Activated gamma-delta T cell (primary cell): ENCODE results near the gene AKR1C1.
"Not testable (repeated sequence)": the region's sequence is repeated elsewhere in the genome, so short reads cannot be mapped to it uniquely, and the experiment has no call there.

Source experiments
- DNase-seq: peaks from one replicate; lab custom pipeline; 2025; lab: John Stamatoyannopoulos, UW

AKR1C1 gene

DNA sequence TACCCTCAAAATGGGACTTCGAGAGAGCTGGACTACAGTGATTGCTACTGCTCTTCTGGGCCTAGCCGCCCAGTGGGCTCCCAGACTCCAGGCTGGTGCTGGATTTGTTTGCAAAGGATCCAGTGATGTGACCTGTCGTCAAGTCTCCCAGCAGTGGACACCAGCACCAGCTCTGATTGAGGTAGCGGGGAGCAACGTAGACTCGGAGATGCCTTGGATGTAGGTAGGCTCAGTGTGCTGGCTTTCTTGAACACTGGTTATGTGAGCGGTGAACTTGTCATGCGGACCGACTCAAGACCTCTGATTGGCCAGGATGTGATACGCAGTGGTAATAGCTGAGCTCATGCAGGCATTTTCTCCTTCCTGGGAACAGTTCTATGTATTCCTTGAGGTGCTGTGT is 21.0 kb downstream of the AKR1C1 start:
- no peak for DNase-seq

DNA sequence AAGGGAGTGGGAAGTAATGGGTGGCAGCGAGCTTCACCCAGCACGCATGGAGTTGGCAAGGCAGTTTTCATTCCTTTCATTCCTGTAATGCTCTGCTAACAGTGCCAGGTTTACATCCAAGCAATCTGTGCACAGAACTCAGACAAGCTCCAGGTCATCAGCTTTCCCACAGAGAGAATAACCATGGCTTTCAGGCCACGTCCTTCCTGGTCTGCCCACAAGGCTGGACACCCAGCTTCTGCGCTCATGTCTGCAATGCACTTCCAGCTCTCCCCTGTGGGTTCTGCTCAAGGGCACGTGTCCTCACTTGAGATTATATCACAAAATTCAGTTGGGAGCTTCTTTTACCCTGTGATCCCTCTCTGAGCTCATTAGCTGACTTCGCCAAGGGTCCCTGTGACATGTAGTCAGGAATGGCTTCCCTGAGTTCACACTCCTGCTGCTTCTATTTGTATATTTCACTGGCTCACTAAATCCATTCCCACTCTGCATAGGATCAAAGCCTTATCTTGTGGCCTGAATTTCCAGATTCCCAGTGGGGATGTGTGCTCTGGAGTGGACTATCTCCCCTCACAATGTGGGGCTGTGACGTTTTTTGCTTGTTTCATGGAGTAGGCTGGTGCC is 21.9 kb downstream of the AKR1C1 start:
- DNase-seq = no peak

DNA sequence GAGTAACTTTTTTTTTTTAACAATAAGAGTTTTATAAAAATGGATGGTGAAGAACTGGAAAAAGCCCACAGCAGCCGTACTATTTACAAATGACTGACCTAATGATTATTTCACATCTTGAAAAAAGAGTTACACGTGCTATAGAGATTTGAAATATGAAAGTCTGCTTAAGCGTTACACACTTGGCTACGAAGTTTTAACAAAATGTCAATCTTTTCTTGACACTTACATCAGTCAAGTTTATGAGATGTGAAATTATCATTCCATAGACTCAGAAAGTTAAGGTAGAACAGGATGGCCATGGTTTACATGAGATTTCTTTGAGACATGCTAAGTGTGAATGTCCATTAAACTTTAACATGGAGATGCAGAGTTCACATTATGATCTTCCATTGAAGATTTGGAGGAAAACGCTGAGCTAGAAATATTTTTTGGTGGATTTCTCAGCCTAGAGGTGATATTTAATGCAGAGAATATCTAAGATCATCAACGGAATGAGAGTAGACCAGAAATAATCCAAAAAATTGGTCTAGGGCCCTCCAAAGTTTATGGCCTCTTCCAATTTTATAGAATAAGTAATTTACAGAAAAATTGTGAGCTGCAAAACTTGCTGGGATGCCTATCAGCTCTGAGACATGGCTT is 24.9 kb downstream of the AKR1C1 start:
- not testable (repeated sequence) for DNase-seq

DNA sequence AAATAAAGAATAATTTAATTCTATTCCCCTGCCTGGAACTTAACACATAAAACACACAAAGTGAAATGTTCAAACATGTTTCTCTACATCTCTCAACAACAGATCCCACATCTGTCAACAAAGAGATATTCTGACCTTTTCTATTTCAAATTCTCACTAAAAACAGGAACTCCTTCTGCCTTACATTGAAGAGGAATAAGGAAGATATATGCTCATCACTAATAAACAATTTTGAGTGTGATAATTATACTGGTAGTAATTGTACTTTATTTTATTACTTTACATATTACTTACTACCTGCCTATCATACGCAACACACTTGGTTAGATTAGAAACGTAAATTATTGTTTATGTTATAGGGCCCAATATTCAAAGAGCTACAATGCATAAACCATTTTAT is 27.0 kb downstream of the AKR1C1 start:
- no peak for DNase-seq

DNA sequence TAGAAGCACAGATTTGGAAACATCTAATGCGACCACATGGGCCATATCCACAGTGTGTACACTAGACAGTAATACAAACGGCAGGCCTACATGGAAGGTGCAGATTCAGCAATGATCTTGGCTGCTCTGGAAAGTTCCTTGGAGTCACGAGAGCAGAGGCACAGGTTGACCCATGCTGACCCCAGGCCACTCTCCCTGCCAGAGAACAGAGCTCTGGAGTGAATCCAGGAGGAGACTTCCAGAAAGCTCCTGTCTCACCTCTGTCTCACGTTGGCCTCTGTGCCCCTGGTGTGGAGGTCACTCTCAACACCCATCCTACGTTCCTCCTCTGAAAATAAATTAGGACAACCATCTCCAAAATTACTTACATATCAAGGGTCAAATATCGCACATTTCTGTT is 28.2 kb downstream of the AKR1C1 start:
- not testable (repeated sequence) for DNase-seq

DNA sequence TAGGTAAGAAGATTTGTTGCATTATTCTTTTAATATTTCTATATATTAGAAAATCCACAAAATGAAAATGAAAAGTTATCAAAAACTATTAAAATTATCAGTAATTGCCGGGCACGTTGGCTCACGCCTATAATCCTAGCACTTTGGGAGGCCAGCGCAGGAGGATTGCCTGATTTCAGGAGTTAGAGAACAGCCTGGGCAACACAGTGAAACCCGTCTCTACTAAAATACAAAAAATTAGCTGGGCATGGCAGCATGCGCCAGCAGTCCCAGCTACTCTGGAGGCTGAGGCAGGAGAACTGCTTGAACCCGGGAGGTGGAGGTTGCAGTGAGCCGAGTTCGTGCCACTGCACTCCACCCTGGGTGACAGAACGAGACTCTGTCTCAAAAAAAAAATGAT is 29.3 kb downstream of the AKR1C1 start:
- DNase-seq = not testable (repeated sequence)

DNA sequence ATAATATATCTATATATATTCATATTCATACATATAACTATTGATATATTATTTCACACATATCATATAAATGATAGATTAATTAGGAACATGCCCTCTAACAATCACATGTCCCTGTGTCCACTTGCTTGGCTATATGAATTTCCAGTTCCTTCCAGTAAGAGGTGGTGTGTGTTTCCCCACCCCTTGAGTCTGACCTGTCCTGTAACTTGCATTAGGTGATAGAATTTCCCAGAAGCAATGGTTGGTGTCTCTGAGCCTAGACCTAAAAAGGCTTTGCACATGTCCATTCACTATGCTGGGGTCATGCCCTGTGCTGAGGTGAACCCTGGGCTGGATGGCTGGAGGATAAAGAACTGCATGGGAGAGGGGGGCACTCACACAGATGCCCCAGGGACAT is 31.0 kb downstream of the AKR1C1 start:
- not testable (repeated sequence) for DNase-seq

DNA sequence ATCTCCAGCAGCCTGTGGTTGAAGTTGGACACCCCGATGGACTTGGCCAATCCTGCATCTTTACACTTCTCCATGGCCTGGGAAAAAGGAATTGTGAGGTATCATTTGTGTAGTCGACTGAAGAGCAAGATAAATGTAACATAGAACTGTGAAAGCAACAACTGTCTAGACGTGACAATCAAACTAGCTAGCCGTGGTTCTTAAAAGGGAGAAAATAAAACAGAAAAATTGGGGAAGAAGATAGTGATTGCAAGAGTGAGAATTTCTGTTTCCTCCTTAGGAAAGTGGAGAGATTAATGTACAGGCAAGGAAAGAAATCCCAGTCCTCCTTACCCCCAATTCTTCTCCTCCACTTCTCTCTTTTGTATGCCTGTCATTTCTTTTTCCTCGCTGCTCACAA is 35.5 kb downstream of the AKR1C1 start:
- no peak for DNase-seq

DNA sequence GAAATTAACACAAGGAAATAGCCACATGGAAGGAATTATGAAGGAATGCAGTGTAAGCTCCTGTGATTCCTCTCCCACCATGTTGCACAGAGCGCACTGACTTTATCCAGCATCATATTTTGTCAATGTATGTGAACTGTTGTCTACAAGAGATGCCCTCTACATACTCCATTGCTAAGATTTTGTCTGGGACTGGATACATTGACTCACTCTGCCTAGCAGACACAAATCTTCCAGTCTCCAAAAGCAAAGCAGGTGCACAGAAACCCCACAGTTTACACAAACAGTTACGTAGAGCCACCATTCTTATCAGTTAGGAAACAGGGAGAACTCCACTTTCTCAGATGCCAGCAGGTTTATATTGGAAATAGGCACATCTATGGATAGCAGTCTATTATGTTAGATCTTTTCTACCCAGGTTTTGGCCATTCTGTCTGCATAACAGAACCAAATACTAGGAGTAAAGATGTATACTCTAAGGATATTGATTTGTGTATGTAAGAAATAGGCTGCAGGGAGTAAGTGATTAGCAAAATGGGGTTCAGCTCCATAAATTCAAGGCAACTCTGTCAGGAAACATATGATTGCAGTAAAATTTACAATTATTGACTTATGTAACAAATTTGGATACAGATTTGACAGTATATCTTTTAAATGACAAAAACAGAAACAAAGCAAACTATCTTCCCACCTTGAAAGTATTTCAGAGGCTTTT is 39.0 kb downstream of the AKR1C1 start:
- no peak for DNase-seq

DNA sequence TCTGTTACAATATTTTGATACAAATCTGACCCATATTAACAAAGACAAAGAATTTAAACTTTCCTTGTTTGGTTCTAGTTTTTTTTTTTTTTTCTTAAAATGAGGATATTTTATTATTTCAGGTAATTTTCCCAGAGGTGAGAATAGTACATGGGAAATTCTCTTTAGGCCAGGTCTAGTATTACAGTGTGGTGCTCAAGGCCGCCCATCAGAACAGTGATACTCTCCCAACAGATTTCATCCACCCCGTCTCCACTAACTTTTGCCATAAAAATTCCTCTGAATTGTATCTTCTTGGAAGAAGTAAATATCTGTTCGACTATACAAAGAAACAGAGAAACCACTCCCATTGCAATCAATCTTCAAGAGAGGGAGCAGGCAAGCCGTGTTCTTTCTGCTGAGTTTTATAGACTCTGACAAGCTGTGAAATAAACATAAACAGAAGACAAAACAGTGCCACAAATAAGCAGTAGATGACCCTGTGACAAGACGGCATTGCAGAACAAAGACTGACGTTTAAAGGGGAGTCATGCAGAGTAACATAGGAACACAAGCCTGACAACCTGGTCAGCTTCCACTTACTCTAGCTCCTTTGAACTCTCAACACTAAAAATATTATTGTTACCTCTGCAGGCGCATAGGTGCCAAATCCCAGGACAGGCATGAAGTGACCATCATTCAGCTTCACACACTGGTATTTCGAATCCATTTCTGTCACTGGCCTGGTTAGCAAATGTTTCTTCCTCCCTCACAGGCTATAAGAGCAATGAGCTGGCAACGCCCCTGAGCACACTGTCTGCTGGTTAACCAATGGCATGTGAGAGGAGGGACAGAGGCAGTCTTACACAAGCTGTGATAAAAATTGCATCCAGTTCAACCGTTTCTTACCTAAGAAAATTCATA is 40.2 kb downstream of the AKR1C1 start, which contains the start of gene AKR1C2:
TSS of gene AKR1C2 (minus strand) at position 731 of the 903 bp plus-strand sequence. CDS start at position 709, 22 bp downstream.
- not testable (repeated sequence) for DNase-seq

DNA sequence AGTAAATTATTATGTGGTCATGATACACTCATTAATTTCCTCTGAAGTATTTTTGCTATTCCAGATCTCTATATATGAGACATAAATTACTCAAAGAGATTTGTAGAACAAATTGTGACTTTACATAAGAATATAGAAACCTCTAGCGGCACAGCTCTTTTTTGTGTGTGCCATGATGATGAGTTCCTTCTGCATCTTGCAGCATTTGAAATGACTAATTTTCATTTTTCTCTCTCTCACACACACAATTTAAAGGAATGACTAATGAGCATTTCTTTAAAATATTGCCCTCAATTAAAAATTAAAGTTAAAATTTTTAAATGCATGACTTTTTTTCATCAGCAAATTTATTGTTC is 40.8 kb downstream of the AKR1C1 start:
- not testable (repeated sequence) for DNase-seq

DNA sequence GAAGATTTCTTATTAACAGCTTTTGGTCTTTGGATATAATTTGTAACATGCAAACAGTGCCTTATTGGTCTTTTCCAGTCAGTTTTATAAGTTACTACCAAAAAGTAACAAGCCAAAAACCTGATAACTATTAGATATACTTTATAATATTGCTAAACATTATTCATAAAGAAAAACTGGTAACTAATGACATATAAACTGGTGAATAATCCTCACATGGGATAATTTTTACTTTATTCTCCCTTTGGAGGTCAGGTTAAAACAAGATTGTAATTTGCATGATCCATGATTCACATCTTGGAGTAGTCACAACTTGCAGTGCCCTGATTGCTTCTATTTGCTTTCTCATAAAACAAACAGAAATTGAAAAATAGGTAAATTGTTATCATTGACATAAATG is 41.3 kb downstream of the AKR1C1 start:
- DNase-seq = not testable (repeated sequence)

DNA sequence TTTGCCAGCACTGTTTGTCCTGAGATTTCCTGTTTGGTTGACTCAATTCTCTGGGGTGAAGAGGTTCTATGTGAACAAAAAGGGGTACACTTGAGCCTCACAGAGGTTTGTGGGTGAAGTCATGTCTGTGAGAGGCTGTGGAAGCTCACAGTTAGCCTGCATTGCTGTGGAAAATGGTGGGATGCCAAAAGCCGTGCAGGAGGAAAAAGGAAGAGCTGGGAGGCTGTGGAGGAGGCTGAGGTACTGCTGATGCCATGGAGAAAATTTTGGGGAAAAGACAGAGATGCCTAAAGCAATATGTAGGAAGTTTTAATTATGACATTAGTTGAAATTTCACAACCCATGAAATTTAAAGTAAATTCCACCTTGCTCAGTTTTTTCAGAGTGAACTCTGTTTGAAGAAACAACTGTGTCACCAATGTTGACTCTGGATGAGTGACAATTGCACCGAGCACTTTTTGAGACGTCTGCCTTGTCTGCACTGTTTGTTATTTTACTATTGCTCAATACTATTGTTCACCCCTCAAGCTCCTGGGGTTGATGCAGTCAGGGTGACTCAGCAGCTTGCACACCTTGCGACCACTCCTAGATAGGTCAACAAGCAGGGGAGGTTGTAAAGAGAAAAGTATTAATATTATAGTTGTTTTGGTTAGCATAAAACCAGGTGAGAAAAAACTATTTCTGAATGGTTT is 45.8 kb downstream of the AKR1C1 start:
- DNase-seq = not testable (repeated sequence)

DNA sequence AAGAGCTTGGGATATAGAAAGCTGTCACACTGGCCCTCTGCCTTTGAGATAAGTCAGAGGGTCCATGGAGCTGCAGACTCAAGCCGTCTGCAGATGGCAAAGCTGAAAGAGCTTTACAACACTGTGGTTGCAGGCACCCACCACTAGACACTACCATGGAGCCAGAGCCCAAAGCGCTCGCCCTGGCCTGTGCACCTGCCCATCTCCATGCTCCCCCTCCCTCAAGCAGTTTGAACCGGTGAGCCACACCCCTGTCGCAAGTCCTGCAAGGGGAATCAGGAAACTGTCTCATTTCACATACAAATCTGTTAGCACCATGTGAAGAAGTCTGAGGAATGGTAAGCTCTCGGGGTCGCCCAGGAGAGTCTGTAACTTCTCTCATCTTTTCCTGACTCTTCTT is 46.8 kb downstream of the AKR1C1 start:
- DNase-seq = not testable (repeated sequence)

DNA sequence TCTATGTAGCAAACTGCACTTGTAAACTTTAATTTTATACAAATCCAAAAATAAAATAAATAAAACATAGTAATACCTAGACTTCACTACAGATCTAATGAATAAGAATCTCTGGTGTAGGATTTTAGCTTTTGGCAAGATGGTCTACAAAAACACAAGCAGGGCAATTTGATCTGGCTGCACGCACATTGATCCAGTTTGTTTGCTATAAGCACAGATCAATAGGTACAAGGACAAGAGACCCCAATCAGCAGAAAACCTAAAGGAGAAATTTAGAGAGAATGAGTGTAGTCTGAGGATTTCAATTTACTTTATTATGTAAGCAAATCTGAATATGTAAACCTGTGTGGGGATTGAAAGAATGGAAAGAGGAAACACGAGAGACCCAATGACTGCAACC is 48.2 kb downstream of the AKR1C1 start:
- not testable (repeated sequence) for DNase-seq

DNA sequence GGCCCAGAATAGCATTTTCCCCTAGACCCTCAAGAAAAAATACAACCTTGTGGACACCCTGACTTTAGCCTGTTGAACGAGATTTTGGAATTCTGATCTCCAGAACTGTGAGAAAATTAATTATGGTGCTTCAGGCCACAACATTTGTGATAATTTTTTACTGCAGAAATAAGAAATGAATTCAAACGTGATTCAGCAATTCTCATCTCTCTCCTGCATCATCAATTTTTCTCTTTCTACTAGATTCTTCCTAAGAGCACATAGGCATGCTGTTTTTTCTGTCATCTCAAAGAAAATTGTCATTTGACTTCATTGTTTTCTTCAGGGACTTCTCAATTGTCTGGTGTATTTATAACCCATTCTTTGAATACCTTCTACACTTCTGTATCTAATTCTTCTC is 49.4 kb downstream of the AKR1C1 start:
- DNase-seq = no peak

DNA sequence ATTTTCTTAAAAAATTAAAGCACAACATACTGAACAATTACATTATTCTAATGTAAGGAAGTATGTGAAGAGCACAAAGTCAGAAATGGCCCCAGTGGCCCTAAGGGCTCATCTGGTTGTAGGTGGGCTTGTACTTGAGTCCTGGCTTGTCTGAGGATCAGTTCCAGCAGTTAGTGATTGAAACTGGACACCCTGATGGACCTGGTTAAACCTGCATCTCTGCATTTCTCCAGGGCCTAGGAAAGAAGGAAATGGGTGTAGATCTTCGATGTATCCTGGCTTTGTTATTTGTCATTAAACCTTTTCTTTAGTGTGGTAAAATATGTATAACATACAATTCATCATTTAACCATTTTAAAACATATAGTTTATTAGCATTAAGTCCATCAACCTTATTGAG is 50.2 kb downstream of the AKR1C1 start:
- no peak for DNase-seq

DNA sequence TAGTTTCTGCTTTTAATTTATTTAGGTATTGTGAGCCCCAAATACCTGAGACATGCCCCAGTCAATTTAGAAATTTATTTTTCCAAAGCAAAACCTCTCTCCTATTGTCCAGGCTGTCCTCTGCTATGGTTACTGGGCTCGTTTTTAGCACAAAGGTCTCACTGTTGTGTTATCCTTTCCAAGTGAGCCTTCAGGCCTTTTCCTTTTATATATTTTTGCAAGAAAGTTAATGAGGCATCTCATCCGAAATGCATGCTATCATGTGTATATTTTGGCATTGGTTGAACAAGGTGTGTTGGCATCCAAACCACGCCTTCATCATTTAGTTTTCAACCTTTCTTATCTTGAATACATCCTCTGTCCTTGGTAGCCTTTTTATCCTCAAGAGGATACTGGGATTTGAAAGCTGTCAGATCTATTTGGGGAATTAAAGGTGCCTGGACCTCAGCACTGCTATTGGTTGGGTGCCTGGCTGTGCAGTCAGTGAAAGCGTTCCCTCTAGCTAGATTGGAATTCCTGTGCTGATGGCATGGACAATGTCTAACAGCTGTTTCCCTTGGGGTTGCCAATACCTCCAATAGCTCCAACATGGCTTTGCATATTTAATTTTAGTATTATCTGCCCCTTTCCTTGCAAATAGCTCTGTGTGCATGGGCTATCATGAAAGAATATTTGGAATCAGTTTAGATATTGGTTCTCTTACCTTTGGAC is 51.1 kb downstream of the AKR1C1 start:
- not testable (repeated sequence) for DNase-seq

DNA sequence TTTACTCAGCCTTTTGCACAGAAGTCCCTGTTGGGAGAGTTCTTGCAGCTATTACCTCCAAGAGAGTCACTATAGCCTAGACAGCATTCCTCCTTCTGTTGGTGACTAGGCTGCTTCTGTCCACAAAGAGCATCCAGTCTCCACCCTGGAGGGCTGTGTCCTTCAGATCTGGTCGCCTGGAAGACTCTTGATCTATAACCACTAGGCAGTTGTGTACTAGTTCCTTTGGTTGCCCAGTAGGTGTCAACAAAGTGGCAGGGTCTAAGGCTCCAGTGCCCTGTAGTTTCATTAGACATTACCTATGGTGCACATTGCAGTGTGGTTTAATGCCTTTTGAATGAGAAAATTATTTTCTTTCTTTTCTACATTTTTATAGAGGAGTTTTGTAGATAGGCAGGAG is 51.7 kb downstream of the AKR1C1 start:
- DNase-seq = no peak

DNA sequence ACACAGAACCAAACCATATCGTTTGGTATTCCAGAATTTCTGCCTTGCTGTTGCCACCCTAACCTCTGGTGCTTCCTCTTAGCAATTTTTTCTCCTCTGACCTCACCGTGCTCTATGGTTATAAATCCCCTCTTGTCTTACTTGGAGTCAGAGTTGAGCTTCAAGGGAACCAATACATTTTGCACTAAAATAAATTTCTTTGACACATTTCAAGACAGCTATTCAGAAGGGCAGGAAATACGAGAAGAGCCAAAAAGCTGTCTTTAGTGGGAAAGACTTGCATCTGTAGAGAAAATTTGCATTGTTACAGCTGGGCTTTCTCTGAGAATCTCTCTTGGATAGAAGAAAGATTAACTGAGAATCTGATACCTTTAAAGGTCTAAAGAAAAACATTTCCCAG is 54.9 kb downstream of the AKR1C1 start:
- no peak for DNase-seq
